CD4-positive, alpha-beta T cell treated with Interleukin-15 for 4 hours (primary cell): ENCODE results near the gene SPECC1L.
"Not testable (repeated sequence)": the region's sequence is repeated elsewhere in the genome, so short reads cannot be mapped to it uniquely, and the experiment has no call there.

ENCODE experiments used
- DNase-seq: peaks from one replicate; pipeline ENCODE4 v3.0.0-alpha.2; 2020; ENCODE audit warnings: low spot score

Gene SPECC1L

GRCh38 chr22:24287801-24288200, 17.2 kb downstream of the SPECC1L start:
- DNase-seq: not testable (repeated sequence)

DNA sequence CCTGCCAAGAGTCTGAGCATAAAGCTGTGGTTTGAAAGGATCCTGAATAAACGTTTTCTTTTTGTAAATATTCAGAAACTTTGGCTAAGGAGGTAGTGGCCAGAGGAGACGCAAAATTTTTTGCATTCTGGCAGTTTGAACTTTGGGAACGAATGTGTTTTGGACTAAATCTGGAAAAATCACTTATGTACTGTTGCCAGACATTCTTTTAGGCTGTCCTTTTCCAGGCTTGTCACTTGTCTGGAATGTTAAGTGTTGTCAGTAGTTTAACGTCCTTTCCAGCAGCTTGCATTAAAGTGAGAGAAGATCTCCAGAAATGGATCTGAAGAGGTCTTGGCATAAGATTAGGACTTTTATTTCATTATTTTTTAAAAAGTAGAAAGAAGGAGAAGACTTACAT, 18.5 kb downstream of the SPECC1L start:
- no peak for DNase-seq

GRCh38 chr22:24289741-24290163, 19.1 kb downstream of the SPECC1L start:
- no peak for DNase-seq

DNA sequence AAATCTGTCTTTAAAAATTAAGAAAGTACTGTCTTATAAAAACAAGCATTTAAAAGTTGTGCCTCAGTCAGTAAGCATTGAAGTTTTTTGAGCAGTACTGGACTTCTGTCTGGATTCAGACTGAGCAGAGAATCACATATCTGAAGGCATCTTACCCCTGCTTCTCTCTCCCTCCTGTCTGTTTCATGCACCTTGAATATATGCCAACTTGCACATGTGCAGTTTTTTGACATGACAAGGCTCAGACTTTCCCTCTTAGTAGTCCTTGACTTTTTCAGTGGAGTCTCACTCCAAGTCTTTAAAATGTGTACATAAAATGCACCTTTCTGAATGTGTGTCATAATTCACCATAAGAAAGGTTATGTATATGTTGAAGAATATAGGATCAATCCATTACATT, 19.8 kb downstream of the SPECC1L start:
- no peak for DNase-seq

- DNase-seq: no peak
Observed at GRCh38 chr22:24291515-24292201, 21.0 kb downstream of the SPECC1L start.

- not testable (repeated sequence) for DNase-seq
Observed at GRCh38 chr22:24292202-24292830, 21.7 kb downstream of the SPECC1L start.

DNA sequence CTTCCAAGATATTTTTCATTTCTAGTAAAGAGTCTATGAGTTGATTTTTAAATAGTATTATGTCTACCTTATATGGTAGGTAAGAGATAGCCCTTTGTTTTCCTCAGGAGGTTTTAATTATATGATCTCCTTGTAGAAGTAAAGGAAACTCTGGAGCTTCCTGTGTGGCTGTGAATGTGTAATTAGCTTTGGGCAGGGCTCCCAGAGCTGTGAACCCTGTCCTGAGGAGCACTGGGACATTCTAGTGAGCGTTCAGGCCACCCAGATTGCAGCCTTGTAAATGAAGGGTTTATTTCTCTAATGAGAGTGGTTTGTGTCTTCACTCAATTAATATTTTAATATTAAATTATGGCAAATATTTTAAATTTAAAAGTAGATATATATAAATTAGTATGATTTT, 24.3 kb downstream of the SPECC1L start:
- DNase-seq: not testable (repeated sequence)

GRCh38 chr22:24298497-24299155, 28.0 kb downstream of the SPECC1L start:
- DNase-seq: not testable (repeated sequence)

GRCh38 chr22:24300522-24300921, 29.9 kb downstream of the SPECC1L start:
- DNase-seq: peak; percentile 10

GRCh38 chr22:24302591-24302990, 32.0 kb downstream of the SPECC1L start:
- DNase-seq: no peak

- DNase-seq: no peak
Observed at GRCh38 chr22:24303007-24303406, 32.4 kb downstream of the SPECC1L start.

- no peak for DNase-seq
Observed at GRCh38 chr22:24304062-24304675, 33.5 kb downstream of the SPECC1L start.

DNA sequence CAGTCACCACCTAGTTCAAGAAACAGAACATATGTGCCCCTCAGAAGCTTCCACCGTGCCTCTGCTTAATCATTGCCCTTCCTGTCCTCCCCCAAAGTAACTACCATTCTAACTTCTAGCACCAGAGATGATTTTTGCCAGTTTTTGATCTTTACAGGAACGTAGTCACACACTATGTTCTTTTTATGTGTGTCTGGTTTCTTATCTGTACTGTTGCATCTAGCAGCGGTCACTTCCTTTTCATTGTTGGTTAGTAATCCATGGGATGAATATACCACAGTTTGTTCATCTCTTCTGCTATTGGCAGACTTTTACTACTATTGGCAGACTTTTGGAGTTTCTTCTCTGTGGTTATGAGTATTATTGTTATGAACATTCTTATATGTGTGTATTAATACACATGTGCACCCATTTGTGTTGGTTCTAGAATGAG, 34.6 kb downstream of the SPECC1L start:
- peak; percentile 41 for DNase-seq

GRCh38 chr22:24310969-24311368, 40.3 kb downstream of the SPECC1L start:
- DNase-seq: no peak

DNA sequence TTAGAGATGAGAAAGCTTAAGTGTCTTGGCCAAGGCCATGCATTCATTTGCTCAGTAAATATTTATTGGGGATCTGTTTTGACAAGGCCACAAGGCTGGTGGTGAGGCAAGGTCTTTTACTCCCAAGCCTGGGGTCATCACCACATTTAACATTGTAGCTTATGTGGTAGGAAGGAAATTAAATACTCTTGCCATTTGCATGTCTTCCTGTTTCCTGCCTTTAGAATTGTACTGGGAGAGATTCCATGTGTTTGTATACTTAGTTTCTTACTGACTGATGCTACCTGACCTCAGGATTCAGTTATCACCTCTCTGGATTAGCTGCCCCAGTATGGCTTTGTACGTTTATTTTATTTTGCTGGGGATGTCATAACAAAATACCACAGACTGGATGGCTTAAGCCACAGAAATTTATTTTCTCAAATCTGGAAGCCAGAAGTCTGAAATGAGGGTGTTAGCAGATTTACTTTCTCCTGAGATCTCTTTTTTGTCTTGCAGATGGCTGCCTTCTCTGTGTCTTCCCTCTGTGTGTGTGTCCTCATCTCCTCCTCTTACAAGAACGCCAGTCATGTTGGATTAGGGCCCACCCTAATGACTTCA, 44.8 kb downstream of the SPECC1L start:
- no peak for DNase-seq

DNA sequence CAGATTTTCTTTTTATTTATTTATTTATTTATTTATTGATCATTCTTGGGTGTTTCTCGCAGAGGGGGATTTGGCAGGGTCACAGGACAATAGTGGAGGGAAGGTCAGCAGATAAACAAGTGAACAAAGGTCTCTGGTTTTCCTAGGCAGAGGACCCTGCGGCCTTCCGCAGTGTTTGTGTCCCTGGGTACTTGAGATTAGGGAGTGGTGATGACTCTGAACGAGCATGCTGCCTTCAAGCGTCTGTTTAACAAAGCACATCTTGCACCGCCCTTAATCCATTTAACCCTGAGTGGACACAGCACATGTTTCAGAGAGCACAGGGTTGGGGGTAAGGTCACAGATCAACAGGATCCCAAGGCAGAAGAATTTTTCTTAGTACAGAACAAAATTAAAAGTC, 45.6 kb downstream of the SPECC1L start:
- DNase-seq: not testable (repeated sequence)

- DNase-seq: not testable (repeated sequence)
Observed at GRCh38 chr22:24317511-24317910, 46.9 kb downstream of the SPECC1L start.

DNA sequence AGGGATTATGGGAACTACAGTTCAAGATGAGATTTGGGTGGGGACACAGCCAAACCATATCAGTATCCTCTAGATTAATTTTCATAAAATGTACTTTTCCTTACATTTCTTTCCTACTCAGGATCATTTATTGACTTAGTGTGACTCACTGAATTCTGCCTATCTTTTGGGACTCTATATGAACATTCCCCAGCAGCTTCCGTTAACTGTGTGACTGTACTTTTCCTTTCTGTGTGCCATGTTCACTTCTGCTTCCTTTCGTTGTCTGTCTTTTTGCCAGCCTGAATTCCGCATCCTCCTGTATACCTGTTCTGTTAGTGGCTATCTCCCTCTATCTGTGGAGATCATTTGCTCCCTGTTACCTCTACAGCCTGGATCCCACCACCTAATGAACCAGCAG, 48.8 kb downstream of the SPECC1L start:
- DNase-seq: no peak

- DNase-seq: no peak
Observed at GRCh38 chr22:24321999-24322398, 51.4 kb downstream of the SPECC1L start.

GRCh38 chr22:24322522-24322921, 51.9 kb downstream of the SPECC1L start:
- DNase-seq: no peak

GRCh38 chr22:24323233-24323632, 52.6 kb downstream of the SPECC1L start:
- DNase-seq: no peak

DNA sequence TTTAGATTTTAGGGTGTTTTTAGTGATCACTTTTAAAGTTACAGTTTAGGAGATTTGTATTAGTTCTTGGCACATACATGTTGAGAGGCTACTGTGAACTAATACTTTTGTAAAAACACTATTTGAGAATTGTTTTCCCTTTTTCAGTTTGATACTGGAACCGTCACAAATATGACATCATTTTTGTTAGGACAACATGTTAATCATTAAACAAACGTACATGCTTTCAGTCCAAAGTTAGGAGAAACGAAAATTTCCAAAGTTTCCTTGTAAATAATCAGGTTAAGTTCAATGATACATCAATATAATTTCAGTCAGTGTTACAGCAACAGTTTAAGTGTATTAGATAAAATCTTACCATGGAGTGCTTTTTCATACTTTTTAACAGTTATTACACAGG, 53.1 kb downstream of the SPECC1L start:
- DNase-seq: no peak
